AG09309 (cell line): ENCODE measurements around the gene MAGI2.

Experiments
- DNase-seq: peaks from one replicate; pipeline ENCODE4 v3.0.0-alpha.2; 2010; ENCODE audit warnings: low read depth
- H3K4me3 ChIP-seq: 2 replicates; pipeline ENCODE4 v1.5.1; 2011; ENCODE audit warnings: mild to moderate bottlenecking, low read depth, low read length, moderate library complexity; ENCODE audit not compliant: control insufficient read depth
- TF ChIP-seq, protein P1 (sequence below): IDR thresholded peaks from 2 replicates; pipeline ENCODE4 v1.5.1; 2011; ENCODE audit warnings: mild to moderate bottlenecking, low read depth, low read length, inconsistent platforms; ENCODE audit not compliant: insufficient read depth, control insufficient read depth; ENCODE audit errors: missing control alignments

The MAGI2 gene

DNA sequence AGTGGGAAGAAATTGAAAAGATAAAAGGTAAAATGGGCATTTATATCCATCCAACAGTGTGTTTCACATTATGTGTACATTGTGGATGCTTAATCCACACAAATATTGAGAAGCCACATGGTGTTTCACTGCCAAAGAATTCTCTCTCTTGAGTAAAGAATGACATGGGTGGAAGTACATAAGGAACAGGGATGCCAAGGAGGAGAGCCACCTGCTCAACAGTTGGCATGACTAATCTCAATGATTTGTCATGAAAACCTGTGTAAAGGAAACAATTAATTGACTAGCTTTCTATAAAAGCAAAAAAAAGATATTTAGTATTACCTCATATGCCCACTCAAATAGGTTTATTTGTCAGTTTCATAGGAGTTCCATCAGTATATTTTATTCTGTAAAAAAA is 43.1 kb downstream of the MAGI2 start:
- DNase-seq, result no peak
- no peak overlapping the region for H3K4me3 ChIP-seq
- TF ChIP-seq, protein P1, sequence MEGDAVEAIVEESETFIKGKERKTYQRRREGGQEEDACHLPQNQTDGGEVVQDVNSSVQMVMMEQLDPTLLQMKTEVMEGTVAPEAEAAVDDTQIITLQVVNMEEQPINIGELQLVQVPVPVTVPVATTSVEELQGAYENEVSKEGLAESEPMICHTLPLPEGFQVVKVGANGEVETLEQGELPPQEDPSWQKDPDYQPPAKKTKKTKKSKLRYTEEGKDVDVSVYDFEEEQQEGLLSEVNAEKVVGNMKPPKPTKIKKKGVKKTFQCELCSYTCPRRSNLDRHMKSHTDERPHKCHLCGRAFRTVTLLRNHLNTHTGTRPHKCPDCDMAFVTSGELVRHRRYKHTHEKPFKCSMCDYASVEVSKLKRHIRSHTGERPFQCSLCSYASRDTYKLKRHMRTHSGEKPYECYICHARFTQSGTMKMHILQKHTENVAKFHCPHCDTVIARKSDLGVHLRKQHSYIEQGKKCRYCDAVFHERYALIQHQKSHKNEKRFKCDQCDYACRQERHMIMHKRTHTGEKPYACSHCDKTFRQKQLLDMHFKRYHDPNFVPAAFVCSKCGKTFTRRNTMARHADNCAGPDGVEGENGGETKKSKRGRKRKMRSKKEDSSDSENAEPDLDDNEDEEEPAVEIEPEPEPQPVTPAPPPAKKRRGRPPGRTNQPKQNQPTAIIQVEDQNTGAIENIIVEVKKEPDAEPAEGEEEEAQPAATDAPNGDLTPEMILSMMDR, result no peak

DNA sequence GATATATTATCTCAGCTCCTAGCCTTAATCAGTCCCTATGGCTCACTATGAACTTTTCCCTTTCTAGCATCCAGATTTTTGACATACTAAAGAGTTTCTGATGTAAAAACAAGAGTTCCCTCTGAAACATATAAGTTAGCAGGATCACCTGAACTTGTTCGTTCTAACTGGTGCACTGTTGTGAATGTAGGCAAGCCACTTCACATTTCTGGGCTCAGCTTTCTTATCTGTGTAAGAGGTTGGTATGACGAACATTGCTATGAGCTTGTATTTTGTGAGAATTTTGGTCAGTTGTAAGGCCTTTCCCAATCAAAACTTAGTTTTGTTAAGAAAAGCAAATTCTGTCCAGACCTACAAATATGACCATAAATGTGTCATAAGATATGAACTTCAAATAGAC is 46.1 kb downstream of the MAGI2 start:
- H3K4me3 ChIP-seq, result no peak overlapping the region
- no peak for DNase-seq
- TF ChIP-seq, protein P1, result no peak

DNA sequence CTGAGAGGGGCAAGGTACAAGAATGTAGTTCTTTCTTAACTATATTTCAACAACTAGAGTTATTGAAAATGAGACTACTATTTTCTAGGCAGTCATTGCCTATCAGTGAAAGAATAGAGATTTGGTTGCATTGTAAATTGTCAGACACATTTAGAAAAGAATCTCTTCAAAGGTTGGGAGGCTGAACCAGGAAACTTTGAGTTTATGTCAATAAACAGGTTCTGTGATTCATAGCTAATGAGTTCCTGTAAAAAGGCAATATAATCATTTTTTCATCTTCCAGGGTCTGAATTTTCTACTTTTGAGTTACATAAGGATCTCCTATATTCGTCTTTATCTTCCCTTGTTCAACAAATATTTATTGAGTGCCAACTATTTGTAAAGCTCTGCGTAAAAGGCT is 47.1 kb downstream of the MAGI2 start:
- no peak for DNase-seq
- TF ChIP-seq, protein P1, result no peak
- H3K4me3 ChIP-seq, result no peak overlapping the region

DNA sequence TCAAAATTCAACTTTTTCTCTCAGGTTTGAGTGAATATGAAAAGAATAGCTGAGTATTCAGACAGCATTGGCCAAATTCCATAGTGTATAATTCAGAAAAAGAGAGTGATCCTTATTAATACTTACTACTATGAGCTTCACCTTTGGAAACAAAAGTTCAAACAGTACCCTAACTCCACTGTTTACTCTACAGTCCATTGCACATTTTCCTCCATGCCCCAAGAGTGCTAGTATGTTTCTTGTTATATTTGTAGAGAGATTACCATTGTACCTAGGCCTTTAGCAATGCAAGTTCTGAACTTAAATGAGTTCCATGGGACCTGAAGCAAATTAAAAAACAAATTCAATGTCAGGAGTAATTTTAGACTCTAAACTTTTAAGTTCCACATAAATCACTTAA is 48.1 kb downstream of the MAGI2 start:
- no peak overlapping the region for H3K4me3 ChIP-seq
- no peak for DNase-seq
- TF ChIP-seq, protein P1, result no peak

DNA sequence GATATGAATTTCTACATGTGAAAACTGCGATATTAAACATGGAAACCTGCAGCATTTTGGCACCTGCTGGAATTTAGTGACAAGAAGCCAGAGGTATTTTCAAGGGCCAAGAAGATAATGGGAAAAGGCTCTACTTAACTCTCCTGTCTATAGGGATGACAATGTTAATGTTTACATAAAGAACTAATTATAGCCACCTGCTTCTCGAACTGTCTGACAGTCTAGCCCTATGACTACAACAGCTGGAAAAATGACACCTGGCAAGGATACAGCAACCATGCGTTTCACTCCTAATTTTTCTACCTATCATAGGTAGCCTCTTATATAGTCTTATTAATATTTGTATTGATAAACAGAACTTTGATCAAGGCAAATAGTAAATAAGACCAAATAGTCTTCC is 49.6 kb downstream of the MAGI2 start:
- no peak for DNase-seq
- no peak overlapping the region for H3K4me3 ChIP-seq
- TF ChIP-seq, protein P1, result no peak

DNA sequence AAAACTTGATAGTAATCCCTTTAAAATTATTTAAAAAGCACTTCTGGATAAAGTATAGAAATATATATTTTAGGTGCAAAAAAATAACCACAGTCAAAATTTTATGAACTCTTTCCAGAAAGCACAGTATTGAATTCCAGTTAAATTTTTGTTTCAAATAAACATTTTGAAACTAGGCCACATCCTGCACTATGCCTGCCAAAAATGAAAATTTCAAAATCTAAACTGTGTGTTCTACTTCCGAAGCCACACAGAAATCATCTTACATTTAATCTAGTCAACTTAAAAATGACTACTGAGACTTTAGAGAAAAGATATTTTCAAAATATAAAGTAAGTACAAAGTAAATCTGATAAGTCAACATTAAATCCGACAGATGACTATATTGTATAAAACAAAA is 50.0 kb downstream of the MAGI2 start:
- TF ChIP-seq, protein P1, result no peak
- H3K4me3 ChIP-seq, result no peak overlapping the region
- no peak for DNase-seq

DNA sequence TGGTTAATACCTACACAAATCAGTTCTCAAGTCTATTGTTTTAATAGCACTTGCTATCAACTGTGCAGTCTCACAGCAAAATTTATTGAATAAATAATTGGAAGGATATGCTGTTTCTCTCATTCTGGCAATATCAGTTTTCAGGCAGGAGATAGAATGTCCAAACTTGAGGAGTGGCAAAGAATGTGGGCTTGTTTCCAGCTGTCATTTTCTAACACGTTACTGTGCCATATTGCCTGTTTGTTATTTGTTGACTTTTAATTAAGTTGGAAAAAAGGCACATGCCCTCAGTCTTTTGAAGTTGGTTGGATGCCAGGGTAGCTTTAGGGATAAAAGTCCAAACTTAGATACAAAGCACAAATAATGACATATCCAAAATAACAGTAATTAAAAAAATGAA is 52.2 kb downstream of the MAGI2 start:
- TF ChIP-seq, protein P1, result no peak
- DNase-seq, result no peak

More for the DNA sequence above, 52.2 kb downstream of the MAGI2 start:
- H3K4me3 ChIP-seq, result no peak overlapping the region
